K562 (cell line): Measurements from ENCODE around the gene POPDC2. TPM values are rescaled to one million over a fixed set of nuclear protein-coding genes. Genes with fewer than 3 reads are reported as not detected.

ENCODE experiments used
- ATAC-seq: fragments of 200-7000 bp; cut with Tn5 transposase; 3 replicates; pipeline ENCODE4 v1.9.1; 2020; ENCODE audit warnings: moderate library complexity
- BruUV-seq: library from RNA; stranded (reverse); fragments of 400-500 nt; replicated peaks from 2 replicates; lab custom pipeline; 2021; lab: Mats Ljungman, UMichigan
- CTCF ChIA-PET: fragments of 300-600 bp; formaldehyde crosslinking; extraction: SDS; loops from one replicate; lab custom pipeline; 2021; ENCODE audit warnings: low intra/inter-chr PET ratio; lab: Yijun Ruan, JAX
- POLR2A ChIA-PET: fragments of 300-600, 350-650 bp; sonication (Branson Sonifier 250); formaldehyde crosslinking; extraction: SDS; loops from one replicate; lab custom pipeline; 2021; ENCODE audit warnings: antibody characterized with exemption, inconsistent platforms; lab: Yijun Ruan, JAX
- DNase-seq, 4 experiments: peaks; one replicate each; pipeline versions ENCODE4 v3.0.0 to v3.0.0-alpha.2; 2011 to 2018; ENCODE audit warnings: low spot score in 3 of 4, mixed read lengths in 3 of 4; ENCODE audit errors: extremely low read depth in 1 of 4
- FAIRE-seq: peaks from 2 replicates; lab custom pipeline; 2011; peaks lifted over from hg19 to GRCh38; lab: Jason Lieb, UNC
- H2AFZ ChIP-seq: 2 replicates; pipeline ENCODE4 v1.6.0; 2011; ENCODE audit warnings: low read depth, low read length, control low read depth, inconsistent platforms
- H3K27ac ChIP-seq: fragments of 200-600 bp; 3 replicates; pipeline ENCODE4 v1.8.0; 2011; ENCODE audit warnings: low read depth, mild to moderate bottlenecking, control low read depth, inconsistent platforms, low read length, moderate library complexity, mixed read lengths; ENCODE audit errors: extremely low read depth
- H3K27me3 ChIP-seq, 2 experiments: fragments of 300-600 bp in 1 of 2; 2 replicates in 1 of 2; 3 replicates in 1 of 2; pipeline versions ENCODE4 v1.6.0 to v1.8.0; 2011; ENCODE audit warnings: inconsistent platforms in 2 of 2, low read length in 2 of 2, mild to moderate bottlenecking in 1 of 2, mixed read lengths in 1 of 2, moderate library complexity in 1 of 2; ENCODE audit not compliant: control insufficient read depth in 2 of 2, insufficient read depth in 2 of 2
- H3K36me3 ChIP-seq: fragments of 300-600 bp; 3 replicates; pipeline ENCODE4 v1.8.0; 2011; ENCODE audit warnings: mild to moderate bottlenecking, low read length, inconsistent platforms; ENCODE audit not compliant: control insufficient read depth, insufficient read depth
- H3K4me1 ChIP-seq, 2 experiments: fragments of 200-600 bp in 1 of 2; replicated peaks in 1 of 2; 2 replicates in 1 of 2; 3 replicates in 1 of 2; pipeline versions ENCODE4 v1.5.1 to v1.8.0; 2011; ENCODE audit warnings: inconsistent platforms in 2 of 2, low read length in 2 of 2, mild to moderate bottlenecking in 1 of 2, mixed read lengths in 1 of 2, moderate library complexity in 1 of 2; ENCODE audit not compliant: control insufficient read depth in 2 of 2, insufficient read depth in 2 of 2
- H3K4me2 ChIP-seq: 2 replicates; pipeline ENCODE4 v1.6.1; 2011; ENCODE audit warnings: low read length, control low read depth, inconsistent platforms, mixed read lengths; ENCODE audit not compliant: insufficient read depth
- H3K4me3 ChIP-seq: fragments of 200-600 bp; sonication (generic), shearing (Covaris generic); 2 replicates; pipeline ENCODE4 v1.5.1; 2016; ENCODE audit warnings: control low read depth, inconsistent platforms
- H3K79me2 ChIP-seq: fragments of 200-600 bp; 3 replicates; pipeline ENCODE4 v1.8.0; 2011; ENCODE audit warnings: low read length, inconsistent platforms; ENCODE audit not compliant: control insufficient read depth, insufficient read depth
- H3K9ac ChIP-seq, 2 experiments: 2 replicates each; pipeline versions ENCODE4 v1.6.0 to v1.6.1; 2011; ENCODE audit warnings: low read depth in 2 of 2, low read length in 2 of 2, control low read depth in 1 of 2, inconsistent platforms in 1 of 2, mild to moderate bottlenecking in 1 of 2, mixed read lengths in 1 of 2; ENCODE audit not compliant: insufficient read depth in 1 of 2
- H3K9me1 ChIP-seq: one replicate; pipeline ENCODE4 v1.6.0; 2011; ENCODE audit warnings: inconsistent platforms, mild to moderate bottlenecking, low read length, moderate library complexity; ENCODE audit not compliant: control insufficient read depth, insufficient read depth
- H3K9me3 ChIP-seq: replicated peaks from 2 replicates; pipeline ENCODE4 v1.5.1; 2011; ENCODE audit warnings: low read depth, low read length, inconsistent platforms; ENCODE audit not compliant: control insufficient read depth, insufficient read depth
- H4K20me1 ChIP-seq: replicated peaks from 2 replicates; pipeline ENCODE4 v1.6.1; 2011; ENCODE audit warnings: low read length, inconsistent platforms, mixed read lengths; ENCODE audit not compliant: control insufficient read depth, insufficient read depth
- BCLAF1 ChIP-seq, 2 experiments: fragments of 450-650 bp in 1 of 2; IDR thresholded peaks; 2 replicates each; pipeline ENCODE4 v1.6.1; 2011 to 2017; ENCODE audit warnings: low read depth in 2 of 2, antibody characterized with exemption in 1 of 2, borderline replicate concordance in 1 of 2, low read length in 1 of 2, mild to moderate bottlenecking in 1 of 2, mixed read lengths in 1 of 2; ENCODE audit not compliant: control insufficient read depth in 1 of 2
- HNRNPL ChIP-seq: fragments of 200-400 bp; formaldehyde crosslinking; IDR thresholded peaks from 2 replicates; pipeline ENCODE4 v1.6.1; 2017; ENCODE audit warnings: low read depth, mild to moderate bottlenecking, low read length
- NONO ChIP-seq, 2 experiments: fragments of 200-400 bp in 1 of 2; fragments of 450-650 bp in 1 of 2; formaldehyde crosslinking in 1 of 2; IDR thresholded peaks; 2 replicates each; pipeline ENCODE4 v1.6.1; 2017; ENCODE audit warnings: low read depth in 2 of 2, mild to moderate bottlenecking in 2 of 2, moderate library complexity in 2 of 2, low read length in 1 of 2
- ZNF12 ChIP-seq: sonication (generic); formaldehyde crosslinking; IDR thresholded peaks from 2 replicates; pipeline ENCODE4 v1.4.0; 2020; ENCODE audit warnings: mild to moderate bottlenecking, missing genetic modification reagents
- WGBS: fragments of 100-300 bp; shearing (Covaris generic); methylation state at CpG from one replicate; pipeline ENCODE4 v1.1.6; 2016; ENCODE audit warnings: low coverage, mixed read lengths; ENCODE audit not compliant: insufficient coverage; ENCODE audit errors: missing lambda C conversion rate; 5-methylcytosine and 5-hydroxymethylcytosine counted together
- in situ Hi-C: fragments of 300-500 bp; cut with MboI; formaldehyde crosslinking; loops from 4 replicates; pipeline ENCODE4 v1.15.0; 2018; ENCODE audit warnings: inconsistent platforms, mixed read lengths
- intact Hi-C: fragments of 100-400 bp; cut with micrococcal nuclease; formaldehyde crosslinking; loops from 2 replicates; pipeline ENCODE4 v1.14.2; 2022
- polyA plus RNA-seq, 8 experiments: library from polyadenylated mRNA; depleted of rRNA in 4 of 8; stranded (reverse) in 5 of 8; unstranded in 3 of 8; fragments of >200 nt; fragmentation: Nextera tagmentation in 2 of 8; fragmentation: Illumina TruSeq in 1 of 8; extraction: Ambion mirVana in 2 of 8; extraction: Trizol in 1 of 8; gene quantifications; 2 replicates each; pipeline versions ENCODE4 v1.2.1 to v1.2.3, GENCODE V29; 2011 to 2014; ENCODE audit warnings: inconsistent platforms in 1 of 8, missing spikeins in 1 of 8
- total RNA-seq, 7 experiments: library from RNA; depleted of rRNA in 6 of 7; stranded (reverse); fragments of >200 nt in 6 of 7; fragmentation: Illumina TruSeq in 2 of 7; extraction: Trizol in 2 of 7; gene quantifications; 2 replicates each; pipeline versions ENCODE4 v1.2.1 to v1.2.3, GENCODE V29; 2011 to 2021; ENCODE audit warnings: low replicate concordance in 1 of 7

Gene POPDC2
- total and polyA plus RNA-seq, 9 of the 15 experiments (the other 6 are each of a cell fraction or from before 2014, with no cell fraction given): 0.08 to 0.32 (median 0.13) TPM; not detected in 4

DNA sequence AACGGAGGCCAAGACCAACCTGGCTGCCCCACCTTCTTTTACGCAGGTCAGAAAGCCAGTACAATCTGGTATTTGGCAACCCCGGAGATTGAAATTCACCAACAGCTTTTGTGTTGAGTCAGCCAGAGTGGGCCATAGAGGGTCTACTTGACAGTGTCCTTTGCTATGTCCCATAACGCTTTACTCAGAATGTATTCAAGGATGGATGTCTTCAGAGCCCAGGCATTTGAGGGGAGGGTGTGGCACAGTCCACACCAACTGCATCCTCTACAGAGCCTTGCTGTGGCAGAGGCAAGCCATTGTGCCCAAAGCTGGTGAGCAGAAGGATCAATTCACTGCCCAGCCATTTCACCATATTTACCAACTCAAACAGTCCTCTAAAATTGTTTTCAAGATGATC is 44.3 kb downstream of the POPDC2 start:
- CTCF ChIA-PET: no interaction called here
- no peak overlapping the region for H3K4me2 ChIP-seq
- BruUV-seq: no TSS peak
- no peak overlapping the region for H2AFZ ChIP-seq
- POLR2A ChIA-PET: interaction anchor here (0.6 kb wide), 1 partner anchor 10 kb away, joined by 3 read pairs; no protein-coding TSS in a partner anchor
- no peaks in the 10 kb centered on the region for H3K36me3 ChIP-seq
- DNase-seq (no peak), FAIRE-seq (no peak), ATAC-seq (no peak)
- no peaks in the 10 kb centered on the region for H3K27me3 ChIP-seq
- H3K4me1 ChIP-seq: peaks cover 0 to 8% of the 10 kb centered on the region in 2 experiments; a peak in 4 of 5 replicates
- no peaks in the 10 kb centered on the region for H3K79me2 ChIP-seq
- 37% methylated on average over 4 of the region's 4 CpGs for WGBS
- no peaks in the 10 kb centered on the region for H3K9me1 ChIP-seq
- intact Hi-C loops: loop anchor here (5.0 kb wide), 1 partner anchor 66 kb away; no protein-coding TSS in a partner anchor
- no peak overlapping the region for H3K9ac ChIP-seq
- no peaks in the 10 kb centered on the region; the same call in 1 of the 2 replicates for H3K9me3 ChIP-seq
- H3K4me3 ChIP-seq: no peak overlapping the region
- no peak for TF ChIP-seq NONO (IDR thresholded peaks at IDR 0.05; ENCODE audit: low read depth in 2 of 2, low read length in 1 of 2)
- no peak for TF ChIP-seq HNRNPL
- no peak for TF ChIP-seq ZNF12 (CRISPR knock-in tag)
- TF ChIP-seq BCLAF1 (IDR thresholded peaks at IDR 0.05; ENCODE audit: borderline replicate concordance in 1 of 2, control insufficient read depth in 1 of 2, low read depth in 2 of 2, low read length in 1 of 2): no peak
- in situ Hi-C loops: no loop called here
- no peaks in the 10 kb centered on the region for H4K20me1 ChIP-seq
- H3K27ac ChIP-seq: no peak overlapping the region
